ENCODE results near the gene CDC42BPA. TPM values are rescaled to one million over a fixed set of nuclear protein-coding genes. Genes with fewer than 3 reads are reported as not detected.
"Not testable (repeated sequence)": the region's sequence is repeated elsewhere in the genome, so short reads cannot be mapped to it uniquely, and the experiment has no call there.

CDC42BPA gene
- total and polyA plus RNA-seq, 11 donors: 9.8 to 33.8 (median 29.7) TPM

DNA sequence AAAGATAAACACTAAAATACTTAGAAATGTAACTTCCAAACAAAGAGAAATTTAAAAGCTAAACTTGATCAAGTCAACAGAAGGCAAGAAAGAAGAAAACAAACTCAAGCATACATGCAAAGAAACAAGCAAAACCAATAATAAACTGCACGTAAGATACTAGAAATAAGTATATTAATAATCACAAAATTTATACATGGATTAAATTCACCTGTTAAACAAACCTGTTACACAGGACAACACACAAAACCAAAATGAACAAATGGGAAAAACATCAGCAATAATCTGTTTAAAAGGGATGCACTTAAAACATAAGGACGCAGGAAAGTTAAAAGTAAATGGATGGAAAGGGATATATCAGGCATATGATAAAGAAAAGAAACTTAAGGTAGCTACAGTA lies 165.8 kb downstream of the CDC42BPA start:
- ATAC-seq (no peak), DNase-seq (no peak)
- no peak overlapping the region for H3K4me3 ChIP-seq
- intact Hi-C loops (cut with DNase I): loop anchor here in 2 of 10 donors (10.0 kb wide), 1 partner anchor 162 kb away; the partner anchor contains the start of gene CDC42BPA (in 2 of the 2)
- no peaks in the 10 kb centered on the region for H3K27me3 ChIP-seq
- no peak overlapping the region for H3K27ac ChIP-seq
- peaks cover 0 to 14% (median 0%) of the 10 kb centered on the region in 12 donors for H3K4me1 ChIP-seq
- WGBS, 4 donors: 95 to 99% (median 97%) methylated on average over 2 of the region's 2 CpGs
- no peaks in the 10 kb centered on the region for H3K9me3 ChIP-seq
- H3K36me3 ChIP-seq: no peaks in the 10 kb centered on the region
- no peak for TF ChIP-seq POLR2A (IDR thresholded peaks at IDR 0.05)
- TF ChIP-seq, protein P1, sequence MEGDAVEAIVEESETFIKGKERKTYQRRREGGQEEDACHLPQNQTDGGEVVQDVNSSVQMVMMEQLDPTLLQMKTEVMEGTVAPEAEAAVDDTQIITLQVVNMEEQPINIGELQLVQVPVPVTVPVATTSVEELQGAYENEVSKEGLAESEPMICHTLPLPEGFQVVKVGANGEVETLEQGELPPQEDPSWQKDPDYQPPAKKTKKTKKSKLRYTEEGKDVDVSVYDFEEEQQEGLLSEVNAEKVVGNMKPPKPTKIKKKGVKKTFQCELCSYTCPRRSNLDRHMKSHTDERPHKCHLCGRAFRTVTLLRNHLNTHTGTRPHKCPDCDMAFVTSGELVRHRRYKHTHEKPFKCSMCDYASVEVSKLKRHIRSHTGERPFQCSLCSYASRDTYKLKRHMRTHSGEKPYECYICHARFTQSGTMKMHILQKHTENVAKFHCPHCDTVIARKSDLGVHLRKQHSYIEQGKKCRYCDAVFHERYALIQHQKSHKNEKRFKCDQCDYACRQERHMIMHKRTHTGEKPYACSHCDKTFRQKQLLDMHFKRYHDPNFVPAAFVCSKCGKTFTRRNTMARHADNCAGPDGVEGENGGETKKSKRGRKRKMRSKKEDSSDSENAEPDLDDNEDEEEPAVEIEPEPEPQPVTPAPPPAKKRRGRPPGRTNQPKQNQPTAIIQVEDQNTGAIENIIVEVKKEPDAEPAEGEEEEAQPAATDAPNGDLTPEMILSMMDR (IDR thresholded peaks at IDR 0.05): no peak

GRCh38 chr1:227140376-227140775 lies 177.9 kb downstream of the CDC42BPA start:
- peaks cover 0 to 8% (median 0%) of the 10 kb centered on the region in 12 donors for H3K4me1 ChIP-seq
- WGBS, 4 donors: 79 to 86% (median 82%) methylated on average over 1 of the region's 1 CpG
- DNase-seq (no peak), ATAC-seq (no peak)
- H3K27me3 ChIP-seq: no peaks in the 10 kb centered on the region
- no peak overlapping the region for H3K4me3 ChIP-seq
- no peak for TF ChIP-seq POLR2A (IDR thresholded peaks at IDR 0.05)
- TF ChIP-seq, protein P1 (IDR thresholded peaks at IDR 0.05): no peak
- no peaks in the 10 kb centered on the region for H3K9me3 ChIP-seq
- H3K27ac ChIP-seq: no peak overlapping the region
- H3K36me3 ChIP-seq: peaks cover 0 to 88% (median 33%) of the 10 kb centered on the region in 9 donors
- intact Hi-C loops (cut with DNase I): no loop called here

DNA sequence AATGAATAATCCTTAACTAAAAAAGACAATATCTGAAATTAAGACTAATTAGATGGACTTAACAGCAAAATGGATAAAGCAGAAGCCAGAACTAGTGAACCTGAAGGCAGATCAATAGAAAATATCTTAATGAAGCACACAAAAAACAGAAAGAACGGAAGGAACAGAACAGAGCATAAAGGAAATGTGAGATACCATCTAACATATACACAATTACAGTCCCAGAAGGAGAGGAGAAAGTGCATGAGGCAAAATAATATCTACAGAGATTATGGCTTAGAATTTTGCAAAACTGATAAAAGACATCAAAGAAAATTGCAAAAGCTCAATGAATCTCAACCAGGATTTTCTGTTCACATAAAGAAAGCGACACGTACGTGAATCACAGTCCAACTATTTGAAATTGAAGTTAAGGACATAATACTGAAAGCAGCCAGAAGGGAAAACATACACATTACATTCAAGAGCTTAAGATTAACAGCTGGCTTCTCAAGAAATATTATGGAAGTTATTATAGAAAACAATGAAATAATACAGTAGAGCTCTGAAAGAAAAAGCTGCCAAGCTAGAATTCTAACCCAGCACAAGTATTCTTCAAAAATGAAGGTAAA lies 182.0 kb downstream of the CDC42BPA start:
- intact Hi-C loops (cut with DNase I): loop anchor here in 3 of 10 donors (10.0 kb wide), 1 partner anchor 178 kb away; the partner anchor contains the start of gene CDC42BPA (in 3 of the 3)
- TF ChIP-seq, protein P1 (IDR thresholded peaks at IDR 0.05): no peak
- TF ChIP-seq POLR2A (IDR thresholded peaks at IDR 0.05): no peak
- DNase-seq: no peak
- H3K9me3 ChIP-seq: no peaks in the 10 kb centered on the region
- no peak for ATAC-seq
- 87 to 91% (median 89%) methylated on average over 4 of the region's 4 CpGs for WGBS, 4 donors
- no peak overlapping the region for H3K27ac ChIP-seq
- H3K27me3 ChIP-seq: no peaks in the 10 kb centered on the region
- H3K4me3 ChIP-seq: no peak overlapping the region
- H3K36me3 ChIP-seq: peaks cover 0 to 58% (median 7%) of the 10 kb centered on the region in 9 donors
- peaks cover 0 to 16% (median 0%) of the 10 kb centered on the region in 12 donors for H3K4me1 ChIP-seq

DNA sequence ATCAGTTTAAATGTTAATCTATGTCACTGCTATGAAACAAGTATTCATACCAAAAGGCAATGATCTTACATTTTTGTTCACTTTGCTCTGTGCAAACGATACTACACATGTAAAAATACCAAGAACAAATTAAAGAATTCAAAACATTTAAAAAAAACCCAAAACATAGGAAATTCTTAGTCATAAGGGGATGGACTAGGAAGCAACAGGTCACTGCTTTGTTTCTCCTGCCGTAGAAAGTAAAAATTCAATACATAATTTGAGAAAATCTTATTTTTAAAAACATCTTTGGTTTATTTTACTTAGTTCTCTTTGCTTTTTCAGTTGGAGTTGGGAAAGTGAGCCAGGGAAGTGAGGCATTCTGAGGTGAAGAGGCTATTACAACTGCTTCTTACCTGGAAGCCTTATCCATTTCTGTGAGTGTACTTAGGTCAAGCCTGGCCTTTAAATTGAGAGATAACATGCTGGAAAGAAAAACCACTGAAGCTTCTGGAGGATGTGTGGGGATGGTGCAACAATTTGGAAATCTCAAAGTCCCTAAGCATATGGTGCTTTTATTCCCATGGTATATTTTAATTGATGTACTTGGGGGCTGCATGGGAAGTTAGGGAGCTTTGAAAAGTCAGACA lies 183.5 kb downstream of the CDC42BPA start:
- ATAC-seq (no peak), DNase-seq (no peak)
- TF ChIP-seq, protein P1 (IDR thresholded peaks at IDR 0.05): no peak
- no peak for TF ChIP-seq POLR2A (IDR thresholded peaks at IDR 0.05)
- H3K4me3 ChIP-seq: no peak overlapping the region
- no peaks in the 10 kb centered on the region for H3K9me3 ChIP-seq
- WGBS, 4 donors: 64 to 82% (median 74%) methylated on average over 2 of the region's 2 CpGs
- no peaks in the 10 kb centered on the region for H3K27me3 ChIP-seq
- intact Hi-C loops (cut with DNase I): loop anchor here in 6 of 10 donors (5.0 to 10.0 kb wide), 3 partner anchors 180 to 313 kb away; partner anchors contain the start of gene CDC42BPA (in 3 of the 6)
- no peak overlapping the region for H3K27ac ChIP-seq
- peaks cover 0 to 16% (median 0%) of the 10 kb centered on the region in 12 donors for H3K4me1 ChIP-seq
- H3K36me3 ChIP-seq: peaks cover 0 to 49% (median 7%) of the 10 kb centered on the region in 9 donors

GRCh38 chr1:227132695-227133094 lies 185.6 kb downstream of the CDC42BPA start:
- H3K9me3 ChIP-seq, H3K27me3 ChIP-seq, ATAC-seq, H3K27ac ChIP-seq, DNase-seq, H3K4me3 ChIP-seq: not testable (repeated sequence)
- WGBS, 4 donors: 97 to 98% (median 97%) methylated on average over 12 to 32 of the region's 32 CpGs
- peaks cover 0 to 16% (median 0%) of the 10 kb centered on the region in 12 donors for H3K4me1 ChIP-seq
- peaks cover 0 to 44% (median 7%) of the 10 kb centered on the region in 9 donors for H3K36me3 ChIP-seq
- intact Hi-C loops (cut with DNase I): loop anchor here in 6 of 10 donors (5.0 to 10.0 kb wide), 3 partner anchors 182 to 315 kb away; partner anchors contain the start of gene CDC42BPA (in 3 of the 6)
